KMS-11 (cell line): ENCODE data around the gene STARD13.

Source experiments
- H2AFZ ChIP-seq: fragments of 200-600 bp; sonication (generic); 2 replicates; pipeline ENCODE4 v1.6.1; 2016; ENCODE audit warnings: antibody characterized with exemption, mixed run types, low read depth
- H3K27ac ChIP-seq: fragments of 200-600 bp; sonication (generic); 2 replicates; pipeline ENCODE4 v1.6.1; 2016; ENCODE audit warnings: mild to moderate bottlenecking, mixed run types
- H3K27me3 ChIP-seq: fragments of 200-600 bp; sonication (generic); 2 replicates; pipeline ENCODE4 v1.6.1; 2017; ENCODE audit warnings: mild to moderate bottlenecking, low read depth, mixed run types, moderate library complexity; ENCODE audit not compliant: insufficient read depth
- H3K36me3 ChIP-seq: fragments of 200-600 bp; sonication (generic); 2 replicates; pipeline ENCODE4 v1.6.1; 2017; ENCODE audit warnings: mild to moderate bottlenecking, mixed run types; ENCODE audit not compliant: insufficient read depth
- H3K4me1 ChIP-seq: fragments of 200-600 bp; sonication (generic); 2 replicates; pipeline ENCODE4 v1.6.1; 2016; ENCODE audit warnings: mild to moderate bottlenecking, low read depth, mixed run types; ENCODE audit not compliant: poor library complexity, severe bottlenecking
- H3K4me2 ChIP-seq: fragments of 200-600 bp; sonication (generic); 2 replicates; pipeline ENCODE4 v1.7.0; 2016; ENCODE audit warnings: mild to moderate bottlenecking, mixed run types
- H3K4me3 ChIP-seq: fragments of 200-600 bp; sonication (generic); IDR thresholded peaks from 2 replicates; pipeline ENCODE4 v1.6.1; 2017; ENCODE audit warnings: low read depth, low read length, mixed read lengths; ENCODE audit not compliant: insufficient read depth
- H3K79me2 ChIP-seq: fragments of 200-600 bp; sonication (generic); 2 replicates; pipeline ENCODE4 v1.6.1; 2016; ENCODE audit warnings: low read depth, mixed run types; ENCODE audit not compliant: insufficient read depth
- H3K9ac ChIP-seq: fragments of 200-600 bp; sonication (generic); 2 replicates; pipeline ENCODE4 v1.6.1; 2016; ENCODE audit warnings: mild to moderate bottlenecking, mixed run types
- H4K20me1 ChIP-seq: fragments of 200-600 bp; sonication (generic); 2 replicates; pipeline ENCODE4 v1.6.1; 2016; ENCODE audit warnings: mild to moderate bottlenecking, mixed run types; ENCODE audit not compliant: insufficient read depth
- TF ChIP-seq, protein P1 (sequence below): fragments of 200-600 bp; sonication (generic); conservative IDR thresholded peaks from 2 replicates; pipeline ENCODE4 v1.6.1; 2017; ENCODE audit warnings: low read depth, mild to moderate bottlenecking, antibody characterized with exemption, low read length, moderate library complexity, mixed read lengths

STARD13 gene

GRCh38 chr13:33079960-33080359, 205.6 kb downstream of the STARD13 start:
- Histone ChIP-seq H2AFZ (no peak overlapping the region), H3K4me2 (no peak overlapping the region)
- TF ChIP-seq, protein P1, sequence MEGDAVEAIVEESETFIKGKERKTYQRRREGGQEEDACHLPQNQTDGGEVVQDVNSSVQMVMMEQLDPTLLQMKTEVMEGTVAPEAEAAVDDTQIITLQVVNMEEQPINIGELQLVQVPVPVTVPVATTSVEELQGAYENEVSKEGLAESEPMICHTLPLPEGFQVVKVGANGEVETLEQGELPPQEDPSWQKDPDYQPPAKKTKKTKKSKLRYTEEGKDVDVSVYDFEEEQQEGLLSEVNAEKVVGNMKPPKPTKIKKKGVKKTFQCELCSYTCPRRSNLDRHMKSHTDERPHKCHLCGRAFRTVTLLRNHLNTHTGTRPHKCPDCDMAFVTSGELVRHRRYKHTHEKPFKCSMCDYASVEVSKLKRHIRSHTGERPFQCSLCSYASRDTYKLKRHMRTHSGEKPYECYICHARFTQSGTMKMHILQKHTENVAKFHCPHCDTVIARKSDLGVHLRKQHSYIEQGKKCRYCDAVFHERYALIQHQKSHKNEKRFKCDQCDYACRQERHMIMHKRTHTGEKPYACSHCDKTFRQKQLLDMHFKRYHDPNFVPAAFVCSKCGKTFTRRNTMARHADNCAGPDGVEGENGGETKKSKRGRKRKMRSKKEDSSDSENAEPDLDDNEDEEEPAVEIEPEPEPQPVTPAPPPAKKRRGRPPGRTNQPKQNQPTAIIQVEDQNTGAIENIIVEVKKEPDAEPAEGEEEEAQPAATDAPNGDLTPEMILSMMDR = no peak

DNA sequence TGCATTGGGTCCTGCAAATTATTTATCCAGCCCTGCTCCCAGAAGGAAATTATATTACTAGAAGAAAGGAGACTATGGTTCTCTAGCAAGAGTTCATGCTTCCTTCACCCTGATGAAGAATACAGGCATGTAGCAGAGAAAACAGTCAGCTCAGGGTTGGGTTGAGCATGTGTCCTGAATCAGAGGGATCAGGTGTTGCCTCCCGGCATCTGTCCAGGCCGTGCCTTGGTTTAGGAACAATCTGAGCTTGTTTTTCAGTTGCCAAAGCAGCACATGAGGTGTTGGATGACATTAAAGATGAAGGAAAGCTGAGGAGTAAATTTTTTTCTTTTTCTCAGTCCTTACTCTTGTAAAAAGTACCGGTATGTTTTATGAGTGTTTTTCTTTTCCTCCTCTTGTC, 207.3 kb downstream of the STARD13 start:
- no peaks in the 10 kb centered on the region for H3K27me3 ChIP-seq

More at GRCh38 chr13:33079960-33080359, 205.6 kb downstream of the STARD13 start:
- H3K27me3 ChIP-seq = no peaks in the 10 kb centered on the region
- H3K9ac ChIP-seq = no peak overlapping the region
- no peak overlapping the region for H3K27ac ChIP-seq
- H3K36me3 ChIP-seq = no peaks in the 10 kb centered on the region
- no peaks in the 10 kb centered on the region for H3K79me2 ChIP-seq
- no peaks in the 10 kb centered on the region for H3K4me1 ChIP-seq
- no peak overlapping the region for H3K4me3 ChIP-seq
- no peaks in the 10 kb centered on the region for H4K20me1 ChIP-seq

GRCh38 chr13:33076001-33076992, 209.3 kb downstream of the STARD13 start:
- H2AFZ ChIP-seq = no peak overlapping the region

More for the DNA sequence above, 207.3 kb downstream of the STARD13 start:
- TF ChIP-seq, protein P1 = no peak
- H3K79me2 ChIP-seq = no peaks in the 10 kb centered on the region
- H3K4me2 ChIP-seq = no peak overlapping the region
- no peak overlapping the region for H3K4me3 ChIP-seq
- H4K20me1 ChIP-seq = no peaks in the 10 kb centered on the region
- no peaks in the 10 kb centered on the region for H3K4me1 ChIP-seq
- no peak overlapping the region for H3K27ac ChIP-seq
- no peaks in the 10 kb centered on the region for H3K36me3 ChIP-seq
- no peak overlapping the region for H3K9ac ChIP-seq
- H2AFZ ChIP-seq = no peak overlapping the region

DNA sequence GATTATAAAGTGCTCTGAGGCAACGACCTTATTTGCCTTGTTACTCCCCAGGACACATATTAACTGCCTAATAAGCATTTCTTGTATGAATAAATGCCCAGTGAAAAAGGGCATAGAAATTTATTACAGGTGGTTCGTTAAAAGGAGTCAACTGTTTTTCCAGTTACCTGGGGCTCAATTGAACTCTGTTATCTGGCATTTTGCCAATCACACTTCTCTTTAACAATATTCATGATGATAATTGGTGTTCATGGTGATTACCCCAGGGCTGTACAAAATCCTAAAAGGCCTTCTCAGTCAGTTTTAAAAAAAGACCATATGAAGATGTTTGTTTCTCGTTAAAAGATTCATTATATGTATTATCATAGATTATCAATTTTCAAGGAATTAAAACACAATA, 212.2 kb downstream of the STARD13 start:
- no peak overlapping the region for H2AFZ ChIP-seq
- H3K36me3 ChIP-seq = no peaks in the 10 kb centered on the region
- no peak overlapping the region for H3K27ac ChIP-seq
- H3K4me1 ChIP-seq = no peaks in the 10 kb centered on the region
- no peaks in the 10 kb centered on the region for H3K27me3 ChIP-seq
- no peak overlapping the region for H3K9ac ChIP-seq
- H3K4me3 ChIP-seq = no peak overlapping the region
- H3K4me2 ChIP-seq = no peak overlapping the region
- H4K20me1 ChIP-seq = no peaks in the 10 kb centered on the region
- TF ChIP-seq, protein P1 = no peak
- no peaks in the 10 kb centered on the region for H3K79me2 ChIP-seq

More at GRCh38 chr13:33076001-33076992, 209.3 kb downstream of the STARD13 start:
- Histone ChIP-seq H3K9ac (no peak overlapping the region), H3K27me3 (no peaks in the 10 kb centered on the region), H3K27ac (no peak overlapping the region), H4K20me1 (no peaks in the 10 kb centered on the region), H3K4me3 (no peak overlapping the region), H3K4me1 (no peaks in the 10 kb centered on the region), H3K36me3 (no peaks in the 10 kb centered on the region), H3K4me2 (no peak overlapping the region), H3K79me2 (no peaks in the 10 kb centered on the region)
- TF ChIP-seq, protein P1 = no peak
